Renal pelvis (tissue), 12 donors: ENCODE measurements around the gene CD63. TPM values are rescaled to one million over a fixed set of nuclear protein-coding genes. Genes with fewer than 3 reads are reported as not detected.
"Not testable (repeated sequence)": the region's sequence is repeated elsewhere in the genome, so short reads cannot be mapped to it uniquely, and the experiment has no call there.

Source experiments
- DNase-seq: peaks from one replicate; pipeline ENCODE4 v3.0.0-alpha.2; 2013
- long read RNA-seq, 16 experiments: transcript quantifications; one replicate each; lab custom pipeline, GENCODE V29; 2026
- polyA plus RNA-seq, 3 donors: library from polyadenylated mRNA; unstranded; fragments of 120-200 nt; gene quantifications; one replicate each; pipeline ENCODE4 v1.2.1, GENCODE V29; 2013; ENCODE audit not compliant: insufficient read length in 3 of 3

CD63 gene
- polyA plus RNA-seq, result 100 to 1,000 TPM; 637 to 739 (median 680) TPM
- long read RNA-seq, donor 1, transcript CD63-214 (7 exons, 949 nt), result minor isoform, 40 of 516 reads
- long read RNA-seq, donor 1, transcript CD63-205 (3 exons, 499 nt), result minor isoform, 19 of 516 reads
- long read RNA-seq, donor 1, transcript CD63-201 (8 exons, 1,070 nt), result major isoform, 367 of 516 reads
- long read RNA-seq, donor 1, transcript CD63-206 (5 exons, 648 nt), result minor isoform, 17 of 516 reads
- long read RNA-seq, donor 1, partial matches to known transcripts, result 53 of 516 reads
- long read RNA-seq, donor 1, other reads (novel, unspliced or antisense), result 0 of 516 reads
- long read RNA-seq, donor 2, transcript CD63-205 (3 exons, 499 nt), result minor isoform, 18 of 640 reads
- long read RNA-seq, donor 2, transcript CD63-214 (7 exons, 949 nt), result minor isoform, 62 of 640 reads
- long read RNA-seq, donor 2, transcript CD63-201 (8 exons, 1,070 nt), result major isoform, 419 of 640 reads
- long read RNA-seq, donor 2, transcript CD63-206 (5 exons, 648 nt), result minor isoform, 31 of 640 reads
- long read RNA-seq, donor 2, partial matches to known transcripts, result 84 of 640 reads
- long read RNA-seq, donor 2, other reads (novel, unspliced or antisense), result 0 of 640 reads
- long read RNA-seq, donor 3, transcript CD63-216 (2 exons, 230 nt), result minor isoform, 32 of 542 reads
- long read RNA-seq, donor 3, transcript CD63-214 (7 exons, 949 nt), result minor isoform, 45 of 542 reads
- long read RNA-seq, donor 3, transcript CD63-205 (3 exons, 499 nt), result minor isoform, 30 of 542 reads
- long read RNA-seq, donor 3, transcript CD63-201 (8 exons, 1,070 nt), result major isoform, 322 of 542 reads
- long read RNA-seq, donor 3, partial matches to known transcripts, result 78 of 542 reads
- long read RNA-seq, donor 3, other reads (novel, unspliced or antisense), result 0 of 542 reads
- long read RNA-seq, donor 4, transcript CD63-201 (8 exons, 1,070 nt), result major isoform, 519 of 791 reads
- long read RNA-seq, donor 4, transcript CD63-206 (5 exons, 648 nt), result minor isoform, 44 of 791 reads
- long read RNA-seq, donor 4, transcript CD63-214 (7 exons, 949 nt), result minor isoform, 56 of 791 reads
- long read RNA-seq, donor 4, transcript CD63-205 (3 exons, 499 nt), result minor isoform, 35 of 791 reads
- long read RNA-seq, donor 4, partial matches to known transcripts, result 92 of 791 reads
- long read RNA-seq, donor 4, other reads (novel, unspliced or antisense), result 0 of 791 reads
- long read RNA-seq, donor 5, transcript CD63-206 (5 exons, 648 nt), result minor isoform, 10 of 224 reads
- long read RNA-seq, donor 5, transcript CD63-216 (2 exons, 230 nt), result minor isoform, 12 of 224 reads
- long read RNA-seq, donor 5, transcript CD63-214 (7 exons, 949 nt), result minor isoform, 13 of 224 reads
- long read RNA-seq, donor 5, transcript CD63-201 (8 exons, 1,070 nt), result major isoform, 154 of 224 reads
- long read RNA-seq, donor 5, partial matches to known transcripts, result 24 of 224 reads
- long read RNA-seq, donor 5, other reads (novel, unspliced or antisense), result 0 of 224 reads
- long read RNA-seq, donor 6, transcript CD63-214 (7 exons, 949 nt), result minor isoform, 37 of 469 reads
- long read RNA-seq, donor 6, transcript CD63-205 (3 exons, 499 nt), result minor isoform, 26 of 469 reads
- long read RNA-seq, donor 6, transcript CD63-201 (8 exons, 1,070 nt), result major isoform, 280 of 469 reads
- long read RNA-seq, donor 6, transcript CD63-206 (5 exons, 648 nt), result minor isoform, 18 of 469 reads
- long read RNA-seq, donor 6, partial matches to known transcripts, result 86 of 469 reads
- long read RNA-seq, donor 6, other reads (novel, unspliced or antisense), result 0 of 469 reads
- long read RNA-seq, donor 7, transcript CD63-201 (8 exons, 1,070 nt), result major isoform, 276 of 443 reads
- long read RNA-seq, donor 7, transcript CD63-216 (2 exons, 230 nt), result minor isoform, 32 of 443 reads
- long read RNA-seq, donor 7, transcript CD63-214 (7 exons, 949 nt), result minor isoform, 40 of 443 reads
- long read RNA-seq, donor 7, transcript CD63-206 (5 exons, 648 nt), result minor isoform, 18 of 443 reads
- long read RNA-seq, donor 7, partial matches to known transcripts, result 56 of 443 reads
- long read RNA-seq, donor 7, other reads (novel, unspliced or antisense), result 0 of 443 reads
- long read RNA-seq, donor 8, transcript CD63-216 (2 exons, 230 nt), result minor isoform, 18 of 335 reads
- long read RNA-seq, donor 8, transcript CD63-205 (3 exons, 499 nt), result minor isoform, 21 of 335 reads
- long read RNA-seq, donor 8, transcript CD63-206 (5 exons, 648 nt), result minor isoform, 17 of 335 reads
- long read RNA-seq, donor 8, transcript CD63-201 (8 exons, 1,070 nt), result major isoform, 205 of 335 reads
- long read RNA-seq, donor 8, partial matches to known transcripts, result 50 of 335 reads
- long read RNA-seq, donor 8, other reads (novel, unspliced or antisense), result 0 of 335 reads
- long read RNA-seq, donor 9, transcript CD63-214 (7 exons, 949 nt), result minor isoform, 37 of 654 reads
- long read RNA-seq, donor 9, transcript CD63-206 (5 exons, 648 nt), result minor isoform, 42 of 654 reads
- long read RNA-seq, donor 9, transcript CD63-205 (3 exons, 499 nt), result minor isoform, 29 of 654 reads
- long read RNA-seq, donor 9, transcript CD63-201 (8 exons, 1,070 nt), result major isoform, 424 of 654 reads
- long read RNA-seq, donor 9, partial matches to known transcripts, result 85 of 654 reads
- long read RNA-seq, donor 9, other reads (novel, unspliced or antisense), result 0 of 654 reads
- long read RNA-seq, donor 10, transcript CD63-201 (8 exons, 1,070 nt), result major isoform, 283 of 479 reads
- long read RNA-seq, donor 10, transcript CD63-205 (3 exons, 499 nt), result minor isoform, 20 of 479 reads
- long read RNA-seq, donor 10, transcript CD63-214 (7 exons, 949 nt), result minor isoform, 36 of 479 reads
- long read RNA-seq, donor 10, transcript CD63-206 (5 exons, 648 nt), result minor isoform, 30 of 479 reads
- long read RNA-seq, donor 10, partial matches to known transcripts, result 85 of 479 reads
- long read RNA-seq, donor 10, other reads (novel, unspliced or antisense), result 0 of 479 reads
- long read RNA-seq, donor 11, transcript CD63-201 (8 exons, 1,070 nt), result major isoform, 182 of 292 reads
- long read RNA-seq, donor 11, transcript CD63-214 (7 exons, 949 nt), result minor isoform, 28 of 292 reads
- long read RNA-seq, donor 11, transcript CD63-206 (5 exons, 648 nt), result minor isoform, 14 of 292 reads
- long read RNA-seq, donor 11, transcript CD63-216 (2 exons, 230 nt), result minor isoform, 19 of 292 reads
- long read RNA-seq, donor 11, partial matches to known transcripts, result 36 of 292 reads
- long read RNA-seq, donor 11, other reads (novel, unspliced or antisense), result 0 of 292 reads
- long read RNA-seq, donor 12, transcript CD63-206 (5 exons, 648 nt), result minor isoform, 31 of 730 reads
- long read RNA-seq, donor 12, transcript CD63-214 (7 exons, 949 nt), result minor isoform, 58 of 730 reads
- long read RNA-seq, donor 12, transcript CD63-205 (3 exons, 499 nt), result minor isoform, 22 of 730 reads
- long read RNA-seq, donor 12, transcript CD63-201 (8 exons, 1,070 nt), result major isoform, 472 of 730 reads
- long read RNA-seq, donor 12, partial matches to known transcripts, result 122 of 730 reads
- long read RNA-seq, donor 12, other reads (novel, unspliced or antisense), result 0 of 730 reads
- long read RNA-seq, donor 13, transcript CD63-201 (8 exons, 1,070 nt), result major isoform, 146 of 262 reads
- long read RNA-seq, donor 13, transcript CD63-214 (7 exons, 949 nt), result minor isoform, 23 of 262 reads
- long read RNA-seq, donor 13, transcript CD63-216 (2 exons, 230 nt), result minor isoform, 24 of 262 reads
- long read RNA-seq, donor 13, transcript CD63-206 (5 exons, 648 nt), result minor isoform, 16 of 262 reads
- long read RNA-seq, donor 13, partial matches to known transcripts, result 37 of 262 reads
- long read RNA-seq, donor 13, other reads (novel, unspliced or antisense), result 0 of 262 reads
- long read RNA-seq, donor 14, result 0 reads
- long read RNA-seq, donor 15, transcript CD63-206 (5 exons, 648 nt), result minor isoform, 37 of 854 reads
- long read RNA-seq, donor 15, transcript CD63-216 (2 exons, 230 nt), result minor isoform, 41 of 854 reads
- long read RNA-seq, donor 15, transcript CD63-201 (8 exons, 1,070 nt), result major isoform, 530 of 854 reads
- long read RNA-seq, donor 15, transcript CD63-214 (7 exons, 949 nt), result minor isoform, 68 of 854 reads
- long read RNA-seq, donor 15, partial matches to known transcripts, result 132 of 854 reads
- long read RNA-seq, donor 15, other reads (novel, unspliced or antisense), result 6 of 854 reads
- long read RNA-seq, donor 16, transcript CD63-214 (7 exons, 949 nt), result minor isoform, 62 of 751 reads
- long read RNA-seq, donor 16, transcript CD63-201 (8 exons, 1,070 nt), result major isoform, 462 of 751 reads
- long read RNA-seq, donor 16, transcript CD63-206 (5 exons, 648 nt), result minor isoform, 46 of 751 reads
- long read RNA-seq, donor 16, transcript CD63-216 (2 exons, 230 nt), result minor isoform, 51 of 751 reads
- long read RNA-seq, donor 16, partial matches to known transcripts, result 104 of 751 reads
- long read RNA-seq, donor 16, other reads (novel, unspliced or antisense), result 0 of 751 reads

GRCh38 chr12:55728939-55729818, at the start of gene CD63:
TSS of gene CD63 (minus strand) at chr12:55729009. CDS start at chr12:55728341, 668 bp downstream.
- peak; percentile 92 for DNase-seq

DNA sequence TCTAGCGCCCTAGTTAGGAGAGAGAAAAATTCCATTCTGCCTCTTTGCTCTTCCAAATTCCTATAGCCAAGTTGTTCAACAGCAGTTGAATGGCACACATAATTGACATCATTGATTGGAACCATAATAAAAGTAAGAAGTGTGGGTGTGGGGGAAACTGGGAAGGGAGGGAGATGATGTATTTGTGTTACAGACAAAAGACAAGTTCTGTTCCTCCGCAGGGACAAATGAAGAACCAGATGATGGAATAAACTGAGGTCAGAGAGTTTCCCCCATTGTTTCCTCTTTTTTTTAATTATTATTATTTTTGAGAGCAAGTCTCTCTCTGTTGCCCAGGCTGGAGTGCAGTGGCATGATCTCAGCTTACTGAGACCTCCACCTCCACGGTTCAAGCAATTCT, 49.0 kb upstream of the CD63 start:
- DNase-seq, result no peak

DNA sequence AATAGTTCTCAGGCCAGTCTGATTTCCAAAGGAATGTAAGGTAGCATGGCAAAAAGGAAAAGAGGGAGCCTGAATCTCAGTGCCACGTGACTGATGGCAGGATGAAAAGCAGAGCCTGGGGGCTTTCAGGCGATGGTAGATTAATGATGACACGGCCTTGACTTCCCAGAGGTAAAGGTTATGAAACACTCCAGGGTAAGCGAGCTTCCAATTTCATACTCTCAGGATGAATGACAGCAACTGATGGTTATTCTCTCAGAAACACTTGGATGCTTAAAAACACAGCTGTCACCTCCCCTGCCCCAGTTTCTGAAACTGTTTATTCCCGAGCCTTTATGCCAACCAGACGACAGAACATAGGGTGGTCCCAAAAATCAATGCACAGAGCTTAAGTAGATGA, 42.9 kb upstream of the CD63 start:
- no peak for DNase-seq

DNA sequence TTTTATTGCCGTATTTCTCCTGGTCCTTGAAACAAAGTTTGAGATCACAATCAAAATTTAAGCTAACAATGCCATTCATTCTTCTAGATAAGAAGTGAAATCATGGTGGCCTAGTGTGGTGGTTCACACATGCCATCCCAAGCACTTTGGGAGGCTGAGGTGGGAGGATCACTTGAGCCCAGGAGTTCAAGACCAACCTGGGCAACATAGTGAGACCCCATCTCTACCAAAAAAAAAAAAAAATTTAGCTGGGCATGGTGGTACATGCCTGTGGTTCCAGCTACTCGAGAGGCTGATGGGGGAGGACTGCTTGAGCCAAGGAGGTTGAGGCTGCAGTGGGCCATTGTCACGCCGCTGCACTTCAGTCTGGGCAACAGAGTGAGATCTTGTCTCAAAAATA, 38.3 kb upstream of the CD63 start:
- DNase-seq, result no peak

DNA sequence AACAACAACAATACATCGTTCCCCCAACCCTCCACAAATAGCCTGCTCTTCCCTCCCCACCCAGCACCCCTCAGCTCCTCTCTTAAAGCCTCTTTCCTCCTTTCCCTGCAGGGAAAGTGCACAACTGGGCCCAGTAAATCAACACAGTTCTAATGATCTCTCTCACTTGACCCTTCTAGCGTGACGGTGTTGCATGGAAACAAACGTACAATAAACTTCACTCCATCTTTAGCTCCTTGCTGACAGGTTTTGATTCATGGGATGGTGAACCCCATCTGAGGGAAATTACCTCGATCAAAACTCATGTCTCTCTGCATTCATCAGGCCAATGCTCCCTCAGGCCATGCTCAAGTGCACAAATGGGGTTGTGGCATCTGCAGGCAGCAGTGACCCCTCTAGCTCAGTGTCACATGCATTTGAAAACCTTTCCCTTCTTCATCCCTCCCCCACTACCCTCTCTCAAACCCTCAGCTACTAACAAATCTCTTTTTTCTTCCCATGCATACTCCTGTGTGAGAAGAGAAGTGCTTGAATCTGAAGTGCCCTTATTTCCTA, 37.0 kb upstream of the CD63 start:
- no peak for DNase-seq

DNA sequence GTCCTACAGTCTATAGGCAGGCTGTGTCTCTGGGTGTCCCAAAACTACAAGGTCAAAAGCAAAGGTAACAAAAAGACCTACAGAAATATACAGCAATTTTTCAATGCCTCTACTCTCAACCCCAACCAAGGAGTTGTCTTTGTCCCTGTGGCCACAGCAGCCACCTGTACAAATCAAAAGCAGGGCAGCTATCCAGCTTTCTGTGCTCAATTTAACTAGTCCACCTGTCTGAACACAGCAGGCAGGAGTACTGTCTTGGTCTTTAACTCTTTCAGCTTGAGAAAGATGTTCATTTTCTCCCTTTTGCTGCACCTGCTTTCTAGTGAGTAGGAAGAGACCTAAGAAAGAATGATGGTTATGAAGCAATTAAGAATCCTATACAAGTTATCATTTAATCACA, 33.8 kb upstream of the CD63 start:
- no peak for DNase-seq

DNA sequence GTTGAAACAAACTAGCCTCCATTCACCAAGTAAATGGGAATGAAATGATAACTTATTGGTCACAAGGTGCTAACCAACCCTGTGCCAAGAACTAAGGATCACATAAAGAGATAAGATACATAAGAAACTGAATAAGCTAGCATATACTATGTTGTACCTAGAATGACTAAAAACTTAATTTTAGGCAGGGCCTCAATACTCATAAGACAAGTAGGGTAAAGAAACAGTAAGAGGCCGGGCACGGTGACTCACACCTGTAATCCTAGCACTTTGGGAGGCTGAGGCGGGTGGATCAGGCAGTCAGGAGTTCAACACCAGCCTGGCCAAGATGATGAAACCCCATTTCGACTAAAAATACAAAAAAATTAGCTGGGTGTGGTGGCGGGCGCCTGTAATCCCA, 31.9 kb upstream of the CD63 start:
- no peak for DNase-seq

GRCh38 chr12:55758575-55758974, 29.8 kb upstream of the CD63 start:
- not testable (repeated sequence) for DNase-seq

DNA sequence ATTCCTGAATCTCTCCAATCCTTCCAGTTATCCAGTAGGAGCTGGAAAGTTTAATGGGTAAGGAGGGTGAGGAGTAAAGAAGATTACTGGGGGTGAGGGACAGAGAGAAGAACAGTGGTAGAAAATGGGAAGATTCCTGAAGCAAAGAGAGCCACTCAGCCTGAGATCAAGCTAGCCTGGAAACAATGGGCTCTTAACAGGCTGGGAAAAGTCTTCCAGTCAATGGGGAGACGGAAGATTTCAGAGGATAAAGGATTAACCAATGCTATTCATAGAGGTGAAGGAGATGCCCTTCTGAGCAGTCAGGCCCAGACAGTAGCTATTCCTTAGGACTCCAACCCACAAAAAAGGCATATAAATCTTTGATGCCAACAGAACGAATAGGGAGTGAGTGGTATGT, 28.9 kb upstream of the CD63 start:
- DNase-seq, result no peak

DNA sequence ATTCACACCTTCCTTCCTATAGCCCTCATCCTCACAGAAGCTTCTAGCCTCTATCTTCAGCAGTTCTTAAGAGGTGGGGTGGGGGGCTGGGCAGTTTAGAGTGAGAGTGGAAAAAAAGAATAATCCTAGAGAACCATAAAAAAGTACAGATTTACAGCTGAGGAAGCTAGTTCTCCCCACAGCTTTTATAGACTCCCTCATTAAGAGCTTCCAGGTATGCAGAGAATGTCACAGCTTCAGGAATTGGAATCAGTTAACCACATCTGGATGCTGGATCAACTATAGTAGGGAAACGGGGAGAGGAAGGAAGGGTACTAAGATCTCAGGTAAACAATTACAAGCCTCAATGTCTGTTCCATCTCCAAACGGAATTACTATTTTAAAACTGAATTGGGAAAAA, 26.4 kb upstream of the CD63 start:
- no peak for DNase-seq

- DNase-seq, result no peak
Measured at GRCh38 chr12:55748230-55748993, 19.6 kb upstream of the CD63 start.

GRCh38 chr12:55746913-55747231, 18.1 kb upstream of the CD63 start:
- DNase-seq, result no peak
